Stimulated activated CD8-positive, alpha-beta memory T cell treated with anti-CD3 and anti-CD28 coated beads, Interleukin-15, amount 100 ng/mL, for 48 hours (primary cell): ENCODE measurements around the gene CREBZF.
A peak's percentile ranks its signal among the peaks of the same experiment; 100 is the strongest.
"Not testable (repeated sequence)": the region's sequence is repeated elsewhere in the genome, so short reads cannot be mapped to it uniquely, and the experiment has no call there.

Experiments used
- DNase-seq, 2 donors: peaks; one replicate each; pipeline ENCODE4 v3.0.0-alpha.2; 2020; ENCODE audit warnings: low read depth in 2 of 2

Gene CREBZF

DNA sequence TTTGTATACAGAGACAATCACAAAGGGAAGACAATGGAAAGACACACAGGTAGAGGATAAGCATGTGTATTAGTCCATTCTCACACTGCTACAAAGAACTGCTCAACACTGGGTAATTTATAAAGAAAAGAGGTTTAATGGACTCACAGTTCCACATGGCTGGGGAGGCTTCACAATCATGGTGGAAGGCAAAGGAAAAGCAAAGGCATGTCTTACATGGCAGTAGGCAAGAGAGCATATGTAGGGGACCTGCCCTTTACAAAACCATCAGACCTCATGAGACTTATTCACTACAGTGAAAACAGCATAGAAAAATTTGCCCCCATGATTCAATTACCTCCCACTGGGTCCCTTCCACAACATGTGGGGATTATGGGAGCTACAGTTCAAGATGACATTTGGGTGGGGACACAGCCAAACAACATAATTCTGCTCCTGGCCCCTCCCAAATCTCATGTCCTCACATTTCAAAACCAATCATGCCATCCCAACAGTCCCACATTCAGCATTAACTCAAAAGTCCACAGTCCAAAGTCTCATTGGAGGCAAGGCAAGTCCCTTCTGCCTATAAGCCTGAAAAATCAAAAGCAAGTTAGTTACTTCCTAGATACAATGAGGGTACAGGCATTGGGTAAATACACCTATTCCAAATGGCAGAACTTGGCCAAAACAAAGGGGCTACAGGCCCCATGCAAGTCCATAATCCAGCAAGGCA lies 6.2 kb upstream of the CREBZF start:
- DNase-seq, result not testable (repeated sequence)

DNA sequence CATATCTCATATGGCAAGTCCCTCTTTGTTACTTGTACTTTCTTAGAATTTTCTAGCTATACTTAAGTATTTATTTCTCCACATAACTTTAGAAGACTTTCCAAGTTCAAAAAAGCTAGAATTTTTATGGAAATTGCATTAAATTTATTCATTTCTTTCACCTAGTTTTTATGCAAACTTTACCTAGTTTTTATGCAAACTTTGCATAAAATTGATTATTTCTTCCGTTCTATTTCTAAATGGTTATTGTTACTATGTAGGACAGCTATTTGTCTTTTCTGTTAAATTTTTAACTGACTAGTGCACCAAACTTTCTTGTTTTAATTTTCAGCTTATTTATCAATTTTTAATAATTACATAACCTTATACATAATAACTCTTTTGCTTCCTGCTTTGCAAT lies 3.2 kb upstream of the CREBZF start:
- no peak for DNase-seq

GRCh38 chr11:85666687-85667086 lies 1.8 kb upstream of the CREBZF start:
- no peak for DNase-seq

DNA sequence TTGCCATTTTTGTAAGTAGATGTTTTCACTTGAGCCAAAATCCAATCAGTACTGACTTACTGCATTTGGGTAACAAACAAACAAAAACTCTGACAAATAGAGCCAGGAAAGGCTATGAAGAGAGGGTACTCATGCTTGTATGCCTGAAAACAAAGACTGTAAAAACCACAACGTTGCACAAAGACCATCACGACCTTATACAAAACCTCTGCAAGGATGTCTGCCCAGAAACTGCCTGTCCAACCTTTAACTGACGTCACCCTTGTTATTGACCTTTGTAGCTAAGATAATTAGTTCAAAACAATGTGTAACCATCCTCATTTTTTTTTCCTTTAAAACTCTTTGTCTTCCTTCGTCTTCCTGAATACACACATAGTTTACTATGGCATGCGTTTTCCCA lies 804 bp upstream of the CREBZF start:
- DNase-seq, result no peak

- DNase-seq, result peak; percentile 77 to 79
These were observed 945 bp downstream of the CREBZF start for GRCh38 chr11:85663753-85664614.

DNA sequence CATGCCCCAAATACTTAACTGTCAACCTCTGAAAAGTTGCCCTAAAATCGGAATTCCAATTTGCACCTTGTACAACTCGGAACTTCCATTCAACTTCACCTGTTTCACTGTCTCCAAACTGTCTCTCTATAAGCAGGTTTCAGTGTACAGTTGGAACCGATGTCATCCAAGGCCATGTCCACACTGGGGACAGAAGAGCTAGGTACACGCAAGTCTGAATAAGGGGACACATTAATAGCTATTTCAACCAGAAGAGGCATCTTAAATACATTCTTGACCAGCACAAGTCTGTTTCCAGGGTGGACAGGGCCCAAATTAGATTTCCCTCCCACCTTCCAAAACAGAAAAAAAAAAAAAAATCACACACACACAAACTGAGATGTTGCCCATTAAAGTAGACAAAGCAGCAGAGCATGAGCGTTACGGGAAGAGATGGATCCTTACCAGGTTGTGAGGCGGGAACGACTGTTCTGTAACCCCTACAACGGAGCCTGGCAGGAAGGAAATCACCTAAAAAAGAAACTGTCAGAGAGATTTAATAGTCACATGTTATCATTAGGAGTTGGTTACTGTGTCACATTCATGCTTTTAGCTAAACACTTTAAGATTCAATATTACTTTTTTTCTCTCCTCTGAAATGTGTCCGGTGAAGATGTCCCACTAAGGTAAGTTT lies 1.7 kb downstream of the CREBZF start:
- DNase-seq, result no peak

- no peak for DNase-seq
These were observed 2.8 kb downstream of the CREBZF start for GRCh38 chr11:85661972-85662664.

DNA sequence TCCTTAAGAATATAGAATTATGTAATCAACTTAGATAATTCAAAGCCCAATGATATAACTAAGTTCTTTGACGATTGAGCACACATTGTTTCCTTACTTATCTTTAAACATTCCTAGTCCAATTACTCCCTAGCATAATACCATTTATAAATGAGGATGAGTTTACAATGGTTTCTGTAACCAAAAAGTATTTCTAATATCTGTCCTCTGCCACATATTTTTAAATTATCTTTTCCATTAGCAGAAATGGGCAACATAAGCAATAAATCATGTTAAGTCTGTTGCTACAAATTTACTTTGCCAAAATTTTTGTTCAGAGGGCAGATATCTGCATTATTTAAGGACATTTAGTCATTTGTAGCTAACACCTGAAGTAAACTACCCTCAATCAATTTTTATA lies 6.7 kb downstream of the CREBZF start:
- DNase-seq, result no peak

DNA sequence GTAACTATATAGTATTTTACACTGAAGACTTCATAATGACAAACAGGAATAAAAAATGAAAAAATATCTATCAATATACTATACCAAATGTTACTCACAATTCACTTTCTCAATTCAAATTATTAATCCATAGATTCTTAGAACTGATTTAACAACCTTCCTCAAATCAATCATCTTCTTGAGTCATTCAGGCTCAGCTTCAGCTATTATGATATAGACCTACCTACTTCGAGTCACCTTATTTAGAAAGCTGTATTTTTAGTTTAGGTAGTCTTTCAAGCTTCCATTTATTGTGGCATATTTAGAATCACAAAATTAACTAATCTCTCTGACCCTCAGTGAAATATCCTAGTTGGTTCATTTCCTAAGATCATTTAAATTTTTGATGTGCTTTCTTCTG lies 8.2 kb downstream of the CREBZF start:
- no peak for DNase-seq

DNA sequence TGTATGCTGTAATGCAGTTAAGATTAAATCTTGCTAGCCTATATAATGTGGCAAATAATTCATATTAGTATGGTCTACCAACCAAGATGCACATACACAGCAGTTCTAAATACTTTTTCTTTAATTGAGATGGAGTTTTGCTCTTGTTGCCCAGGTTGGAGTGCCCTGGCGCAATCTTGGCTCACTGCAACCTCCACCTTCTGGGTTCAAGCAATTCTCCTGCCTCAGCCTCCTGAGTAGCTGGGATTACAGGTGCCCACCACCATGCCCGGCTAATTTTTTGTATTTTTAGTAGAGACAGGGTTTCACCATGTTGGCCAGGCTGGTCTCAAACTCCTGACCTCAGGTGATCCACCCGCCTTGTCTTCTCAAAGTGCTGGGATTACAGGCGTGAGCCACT lies 10.6 kb downstream of the CREBZF start:
- not testable (repeated sequence) for DNase-seq

DNA sequence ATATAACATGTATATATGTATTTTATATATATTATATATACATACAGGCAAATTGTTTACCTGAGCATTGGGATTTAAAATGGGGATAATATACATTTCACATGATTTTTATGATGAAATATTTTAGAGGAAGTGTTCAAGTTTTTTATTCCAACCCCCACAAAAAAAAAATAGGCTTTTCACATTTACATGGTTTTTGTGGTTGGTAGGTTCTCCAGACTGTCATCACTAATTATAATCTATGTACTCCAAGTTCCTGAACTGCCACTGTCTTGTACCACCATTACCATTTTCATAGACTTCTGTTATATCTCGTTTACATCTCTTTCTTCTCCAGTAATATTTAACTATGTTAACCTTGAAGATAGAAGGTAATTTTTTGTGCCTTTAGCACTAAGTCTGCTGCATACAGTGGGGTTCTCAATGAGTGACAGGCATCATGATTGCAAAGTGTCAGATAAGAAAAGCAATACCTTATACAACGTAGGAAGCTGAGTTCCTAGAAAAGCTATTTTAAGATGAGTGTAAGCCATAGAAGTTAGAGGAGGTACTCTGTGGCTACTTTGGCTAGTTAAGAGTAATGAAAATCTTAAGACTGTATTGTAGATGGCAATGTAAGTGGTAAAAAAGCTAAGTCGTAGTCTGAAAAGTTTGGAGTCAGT lies 12.0 kb downstream of the CREBZF start:
- no peak for DNase-seq

DNA sequence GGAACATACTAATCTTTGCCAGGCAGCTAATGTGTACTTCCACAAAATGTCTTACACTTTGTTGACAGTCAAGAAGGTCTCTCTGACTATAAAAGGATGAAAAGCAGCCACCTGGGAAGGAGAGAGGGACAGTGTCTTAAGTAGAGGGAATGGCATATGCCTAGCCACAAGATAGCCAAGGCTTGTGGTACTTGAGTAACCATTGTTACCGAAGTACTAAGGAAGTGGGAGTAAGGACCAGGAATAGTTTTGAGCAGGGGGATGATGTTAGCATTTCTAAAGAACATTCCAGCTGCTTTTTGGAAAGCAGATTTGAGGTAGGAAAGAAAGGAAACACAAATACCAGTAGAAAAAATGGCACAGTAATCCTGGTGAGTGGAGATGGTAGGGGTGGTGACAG lies 13.8 kb downstream of the CREBZF start:
- no peak for DNase-seq

DNA sequence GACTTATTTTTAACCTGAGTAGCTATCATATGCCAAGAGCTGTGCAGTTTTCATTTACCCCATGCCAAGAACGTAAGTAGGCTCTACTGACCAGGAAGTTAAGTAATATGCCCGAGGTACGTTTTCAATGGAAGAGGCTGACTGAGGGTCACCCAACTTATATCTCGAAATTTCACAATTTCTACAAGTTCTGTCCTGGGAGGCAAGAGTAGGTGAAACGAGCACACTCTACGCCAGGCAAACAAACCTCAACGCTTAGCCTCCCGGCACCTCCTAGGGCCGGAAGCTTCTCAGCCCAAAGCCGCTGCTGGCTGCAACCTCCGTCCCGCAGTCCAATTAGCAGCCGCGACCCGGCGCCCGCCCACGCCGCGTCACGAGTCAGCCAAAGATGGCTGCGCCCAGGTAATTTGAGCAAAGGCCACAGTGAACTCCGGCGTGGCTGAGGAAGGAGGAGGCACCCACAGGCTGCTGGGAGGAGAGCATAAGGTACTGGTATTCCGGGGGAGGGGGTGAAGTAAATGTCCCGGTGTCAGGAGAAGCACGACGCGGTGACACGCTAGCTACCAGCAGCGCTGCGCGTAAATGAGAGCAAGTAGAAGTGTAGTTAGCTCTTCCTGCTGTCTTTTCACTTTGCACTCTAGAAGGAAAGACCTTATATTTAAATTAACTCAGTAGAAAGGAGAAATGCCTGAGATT lies 17.2 kb downstream of the CREBZF start, which contains the start of gene TMEM126A:
Gene TMEM126A (plus strand): TSS at position 364 of the 696 bp plus-strand sequence. CDS start 2,289 bp downstream, outside the sequence.
- peak; percentile 85 to 90 for DNase-seq

GRCh38 chr11:85647078-85647477 lies 17.9 kb downstream of the CREBZF start:
- no peak for DNase-seq

- DNase-seq, result no peak
These were observed 21.7 kb downstream of the CREBZF start for GRCh38 chr11:85643191-85643614.

GRCh38 chr11:85634747-85635146 lies 30.2 kb downstream of the CREBZF start:
- no peak for DNase-seq

GRCh38 chr11:85628771-85629341 lies 36.1 kb downstream of the CREBZF start:
- DNase-seq, result no peak

DNA sequence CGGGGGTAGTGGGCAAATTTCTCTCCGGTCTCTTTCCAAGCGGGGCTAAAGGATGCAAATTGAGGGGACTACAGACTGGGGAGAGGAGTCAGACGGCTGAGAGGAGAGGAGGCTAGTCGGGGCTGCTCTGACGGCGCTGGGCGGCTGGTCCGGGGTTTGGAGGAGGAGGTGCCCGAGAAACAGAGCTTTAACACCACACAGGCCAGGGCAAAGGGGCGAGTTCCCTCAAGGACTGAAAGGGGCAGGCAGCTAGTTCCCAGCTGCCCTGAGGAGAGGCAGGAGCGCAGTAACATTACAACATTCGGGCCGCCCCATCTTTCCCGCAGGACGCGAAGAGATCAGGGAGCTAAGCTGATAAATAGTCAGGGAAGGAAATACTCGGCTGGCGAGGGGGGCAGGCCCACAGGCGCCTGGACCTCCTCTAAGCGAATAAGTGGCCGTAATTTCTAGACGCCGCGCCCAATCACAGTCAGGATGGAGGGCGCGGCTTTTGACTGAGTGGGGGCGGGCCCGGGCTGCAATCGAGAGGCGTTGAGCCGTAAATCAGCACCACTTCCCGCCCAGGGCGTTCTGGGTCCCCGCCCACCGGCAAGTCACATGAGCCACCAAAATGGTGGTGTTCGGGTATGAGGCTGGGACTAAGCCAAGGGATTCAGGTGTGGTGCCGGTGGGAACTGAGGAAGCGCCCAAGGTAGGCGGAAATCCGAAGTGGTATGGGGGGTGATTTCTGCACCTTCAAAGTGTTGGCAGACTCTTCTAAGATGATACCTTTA lies 36.7 kb downstream of the CREBZF start, which contains the start of gene TMEM126B:
Gene TMEM126B (plus strand): TSS at position 596 of the 773 bp plus-strand sequence. CDS start 15 bp downstream, at position 611.
- peak; percentile 95 for DNase-seq

GRCh38 chr11:85627332-85627997 lies 37.5 kb downstream of the CREBZF start, which contains the start of gene DLG2:
Gene DLG2 (minus strand): TSS chr11:85627344.
- DNase-seq, result no peak
